ENCODE measurements around the gene UQCRC1.

UQCRC1 gene

DNA sequence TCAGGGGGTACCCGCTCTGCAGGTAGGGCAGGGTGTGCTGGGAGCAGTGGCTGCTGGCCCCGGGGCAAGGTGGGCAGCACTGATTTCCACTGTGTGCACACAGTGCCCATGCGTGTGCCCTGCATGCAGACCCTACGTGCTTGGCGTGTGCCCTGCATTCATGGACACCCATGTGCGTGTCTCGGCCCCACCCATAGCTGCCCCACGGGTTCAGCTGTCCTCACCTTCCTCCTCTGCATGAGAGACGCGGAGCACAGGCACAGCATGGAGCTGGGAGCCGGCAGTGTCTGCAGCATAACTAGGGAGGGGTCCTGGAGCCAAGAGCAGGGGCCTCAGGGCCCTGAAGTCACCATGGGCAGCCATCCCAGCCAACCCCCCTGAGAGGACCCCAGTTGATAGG, 44.3 kb downstream of the UQCRC1 start:
- Histone ChIP-seq H2AK5ac (ENCODE audit: low read length, severe bottlenecking) (peak overlapping the region; percentile 53), H3K18ac (ENCODE audit: low read depth in 1 of 2, low read length in 2 of 2) (peak overlapping the region in 1 of 2 experiments; percentile 76), H3K9me3 (ENCODE audit: control insufficient read depth, low read length) (no peaks in the 10 kb centered on the region), H2BK120ac (ENCODE audit: low read depth, low read length) (no peak overlapping the region), H2BK5ac (ENCODE audit: low read depth, low read length, poor library complexity, severe bottlenecking) (no peak overlapping the region), H2BK15ac (ENCODE audit: low read depth, poor library complexity, severe bottlenecking) (no peak overlapping the region), H3K36me3 (ENCODE audit: control insufficient read depth in 1 of 2, insufficient read depth in 2 of 2, low read depth in 1 of 2, low read length in 2 of 2) (peaks cover 0 to 72% of the 10 kb centered on the region in 2 experiments), H3K4me1 (ENCODE audit: control insufficient read depth, insufficient read depth, low read depth, low read length) (peaks cover 71% of the 10 kb centered on the region), H3K4ac (ENCODE audit: low read depth in 1 of 2, low read length in 2 of 2) (no peak overlapping the region), H2AFZ (ENCODE audit: low read depth, low read length) (no peak overlapping the region), H4K91ac (ENCODE audit: low read length) (peak overlapping the region; percentile 16), H3K9ac (ENCODE audit: low read length) (no peak overlapping the region), H3K27ac (ENCODE audit: low read length, poor library complexity, severe bottlenecking) (peak overlapping the region; percentile 92), H3K27me3 (ENCODE audit: control insufficient read depth in 1 of 2, insufficient read depth in 1 of 2, low read length in 2 of 2) (no peaks in the 10 kb centered on the region), H3K79me1 (replicated peaks; ENCODE audit: low read length, poor library complexity, severe bottlenecking) (peaks cover 16% of the 10 kb centered on the region), H4K8ac (ENCODE audit: low read length) (no peak overlapping the region), H3K14ac (ENCODE audit: low read length in 2 of 2) (no peak overlapping the region), H2BK12ac (ENCODE audit: low read length in 2 of 2) (peak overlapping the region in 1 of 2 experiments; percentile 88), H3K4me2 (ENCODE audit: low read length, poor library complexity, severe bottlenecking) (no peak overlapping the region), H3K23ac (ENCODE audit: low read length in 2 of 2) (no peak overlapping the region), H3K4me3 (ENCODE audit: insufficient read depth in 1 of 2, low read depth in 1 of 2, low read length in 2 of 2) (no peak overlapping the region)
- 98% methylated on average over 11 of the region's 11 CpGs for WGBS
- DNase-seq: no peak

DNA sequence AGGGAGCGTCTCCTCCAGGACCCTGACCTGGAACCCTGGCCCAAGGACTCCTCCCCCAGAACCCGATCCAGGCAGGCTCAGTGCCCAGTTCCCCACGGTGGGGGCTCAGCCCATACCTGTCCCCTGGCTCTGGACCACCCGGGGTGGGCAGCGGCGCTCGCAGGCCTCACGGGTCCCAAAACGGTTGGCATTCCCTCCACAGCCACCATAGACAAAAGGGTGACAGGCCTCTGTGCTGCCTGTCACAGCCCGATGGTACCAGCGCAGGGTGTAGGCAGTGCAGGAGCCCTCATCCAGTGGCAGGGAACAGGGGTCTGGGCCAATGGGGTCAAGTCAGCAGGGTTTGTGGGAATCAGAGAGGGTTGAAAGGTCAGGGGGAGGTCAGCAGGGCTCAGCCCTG, 44.8 kb downstream of the UQCRC1 start:
- H2BK15ac ChIP-seq (ENCODE audit: low read depth, poor library complexity, severe bottlenecking): peak overlapping the region; percentile 44
- H3K79me1 ChIP-seq (replicated peaks; ENCODE audit: low read length, poor library complexity, severe bottlenecking): peaks cover 12% of the 10 kb centered on the region
- no peak overlapping the region for H3K9ac ChIP-seq (ENCODE audit: low read length)
- H3K9me3 ChIP-seq (ENCODE audit: control insufficient read depth, low read length): no peaks in the 10 kb centered on the region
- H3K4me1 ChIP-seq (ENCODE audit: control insufficient read depth, insufficient read depth, low read depth, low read length): peaks cover 77% of the 10 kb centered on the region
- H3K36me3 ChIP-seq (ENCODE audit: control insufficient read depth in 1 of 2, insufficient read depth in 2 of 2, low read depth in 1 of 2, low read length in 2 of 2): peaks cover 0 to 67% of the 10 kb centered on the region in 2 experiments
- H2AK5ac ChIP-seq (ENCODE audit: low read length, severe bottlenecking): peak overlapping the region; percentile 98
- H2AFZ ChIP-seq (ENCODE audit: low read depth, low read length): no peak overlapping the region
- peak overlapping the region; percentile 67 for H2BK120ac ChIP-seq (ENCODE audit: low read depth, low read length)
- peak overlapping the region in 1 of 2 experiments; percentile 23 for H3K23ac ChIP-seq (ENCODE audit: low read length in 2 of 2)
- H4K8ac ChIP-seq (ENCODE audit: low read length): peak overlapping the region; percentile 66
- 91% methylated on average over 11 of the region's 11 CpGs for WGBS
- no peaks in the 10 kb centered on the region for H3K27me3 ChIP-seq (ENCODE audit: control insufficient read depth in 1 of 2, insufficient read depth in 1 of 2, low read length in 2 of 2)
- H2BK12ac ChIP-seq (ENCODE audit: low read length in 2 of 2): peak overlapping the region in 1 of 2 experiments; percentile 65
- no peak overlapping the region for H3K14ac ChIP-seq (ENCODE audit: low read length in 2 of 2)
- no peak overlapping the region for H3K4me2 ChIP-seq (ENCODE audit: low read length, poor library complexity, severe bottlenecking)
- H3K4me3 ChIP-seq (ENCODE audit: insufficient read depth in 1 of 2, low read depth in 1 of 2, low read length in 2 of 2): no peak overlapping the region
- DNase-seq: no peak
- peak overlapping the region; percentile 67 for H2BK5ac ChIP-seq (ENCODE audit: low read depth, low read length, poor library complexity, severe bottlenecking)
- H3K27ac ChIP-seq (ENCODE audit: low read length, poor library complexity, severe bottlenecking): peak overlapping the region; percentile 92
- H3K18ac ChIP-seq (ENCODE audit: low read depth in 1 of 2, low read length in 2 of 2): peak overlapping the region; percentile 83 to 92
- peak overlapping the region; percentile 86 for H4K91ac ChIP-seq (ENCODE audit: low read length)
- H3K4ac ChIP-seq (ENCODE audit: low read depth in 1 of 2, low read length in 2 of 2): peak overlapping the region; percentile 62 to 66

DNA sequence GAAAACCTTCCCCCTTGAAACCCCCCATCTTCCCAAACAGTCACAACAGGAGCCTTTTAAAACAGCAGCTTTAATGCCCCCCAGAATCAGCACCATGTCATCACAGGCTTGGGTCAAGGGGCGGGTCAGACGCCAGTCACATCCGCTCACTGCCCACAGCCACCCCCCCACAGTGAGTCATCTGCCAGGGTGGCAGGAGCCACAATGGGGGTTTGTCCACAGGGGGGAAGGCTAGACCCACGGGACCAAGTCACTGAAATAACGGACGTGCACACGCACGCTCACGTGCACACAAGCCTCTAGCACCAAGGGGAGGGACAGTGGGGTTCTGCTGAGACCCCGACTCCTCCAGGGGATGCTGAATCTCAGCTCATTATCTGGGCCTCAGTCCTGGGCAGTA, 45.4 kb downstream of the UQCRC1 start:
- Histone ChIP-seq H3K9ac (ENCODE audit: low read length) (no peak overlapping the region), H3K27ac (ENCODE audit: low read length, poor library complexity, severe bottlenecking) (peak overlapping the region; percentile 92), H2BK120ac (ENCODE audit: low read depth, low read length) (peak overlapping the region; percentile 67), H3K27me3 (ENCODE audit: control insufficient read depth in 1 of 2, insufficient read depth in 1 of 2, low read length in 2 of 2) (no peaks in the 10 kb centered on the region), H3K4me1 (ENCODE audit: control insufficient read depth, insufficient read depth, low read depth, low read length) (peaks cover 83% of the 10 kb centered on the region), H3K14ac (ENCODE audit: low read length in 2 of 2) (peak overlapping the region in 1 of 2 experiments; percentile 57), H4K8ac (ENCODE audit: low read length) (peak overlapping the region; percentile 86), H3K4me3 (ENCODE audit: insufficient read depth in 1 of 2, low read depth in 1 of 2, low read length in 2 of 2) (no peak overlapping the region), H3K4me2 (ENCODE audit: low read length, poor library complexity, severe bottlenecking) (no peak overlapping the region), H3K23ac (ENCODE audit: low read length in 2 of 2) (no peak overlapping the region), H2BK12ac (ENCODE audit: low read length in 2 of 2) (peak overlapping the region in 1 of 2 experiments; percentile 65), H2AFZ (ENCODE audit: low read depth, low read length) (no peak overlapping the region), H3K18ac (ENCODE audit: low read depth in 1 of 2, low read length in 2 of 2) (peak overlapping the region; percentile 83 to 92), H3K4ac (ENCODE audit: low read depth in 1 of 2, low read length in 2 of 2) (peak overlapping the region; percentile 66 to 77), H3K36me3 (ENCODE audit: control insufficient read depth in 1 of 2, insufficient read depth in 2 of 2, low read depth in 1 of 2, low read length in 2 of 2) (peaks cover 0 to 65% of the 10 kb centered on the region in 2 experiments), H2AK5ac (ENCODE audit: low read length, severe bottlenecking) (peak overlapping the region; percentile 98), H3K9me3 (ENCODE audit: control insufficient read depth, low read length) (no peaks in the 10 kb centered on the region), H2BK15ac (ENCODE audit: low read depth, poor library complexity, severe bottlenecking) (no peak overlapping the region), H4K91ac (ENCODE audit: low read length) (peak overlapping the region; percentile 34), H3K79me1 (replicated peaks; ENCODE audit: low read length, poor library complexity, severe bottlenecking) (peaks cover 9% of the 10 kb centered on the region), H2BK5ac (ENCODE audit: low read depth, low read length, poor library complexity, severe bottlenecking) (peak overlapping the region; percentile 67)
- DNase-seq: peak; percentile 81
- WGBS: 58% methylated on average over 10 of the region's 10 CpGs

DNA sequence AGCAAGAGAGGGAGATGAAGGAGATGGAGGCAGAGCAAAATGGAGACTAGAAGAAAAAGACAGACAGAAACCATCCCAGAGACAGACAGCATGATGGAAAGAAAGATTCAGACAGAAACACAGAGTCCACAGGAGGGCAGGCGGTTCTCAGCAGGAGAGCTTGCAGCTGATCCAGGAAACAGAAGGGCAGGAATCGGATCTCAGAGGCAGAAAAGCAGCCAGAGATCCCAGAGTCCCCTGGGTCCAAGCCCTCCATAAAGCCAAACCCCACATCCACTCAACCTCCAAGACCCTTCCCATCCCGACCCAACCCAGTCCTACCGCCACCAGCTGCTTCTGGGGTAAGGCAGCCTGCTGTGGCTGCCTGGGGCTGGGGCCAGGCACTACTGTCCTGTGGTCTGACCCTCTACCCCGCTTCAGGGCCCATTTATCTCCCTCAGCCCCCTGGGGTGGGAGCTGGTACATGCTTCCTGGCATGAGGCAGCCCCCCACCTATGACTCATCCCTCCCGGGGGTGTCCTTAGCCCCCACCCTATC, 46.0 kb downstream of the UQCRC1 start, which contains the start of gene UCN2:
UCN2 (minus strand) TSS at position 400 of the 537 bp plus-strand sequence. CDS start 657 bp downstream, outside the sequence.
- Histone ChIP-seq H3K18ac (ENCODE audit: low read depth in 1 of 2, low read length in 2 of 2) (peak within 1 kb of the TSS; percentile 83 to 94), H2BK120ac (ENCODE audit: low read depth, low read length) (peak within 1 kb of the TSS; percentile 67), H4K91ac (ENCODE audit: low read length) (peak within 1 kb of the TSS; percentile 94), H2BK12ac (ENCODE audit: low read length in 2 of 2) (peak within 1 kb of the TSS; percentile 56 to 65), H3K14ac (ENCODE audit: low read length in 2 of 2) (peak within 1 kb of the TSS in 1 of 2 experiments; percentile 57), H2BK5ac (ENCODE audit: low read depth, low read length, poor library complexity, severe bottlenecking) (peak within 1 kb of the TSS; percentile 67), H3K9me3 (ENCODE audit: control insufficient read depth, low read length) (no peaks in the 10 kb centered on the region), H3K27me3 (ENCODE audit: control insufficient read depth in 1 of 2, insufficient read depth in 1 of 2, low read length in 2 of 2) (no peaks in the 10 kb centered on the region), H2BK15ac (ENCODE audit: low read depth, poor library complexity, severe bottlenecking) (peak within 1 kb of the TSS; percentile 44), H3K4me3 (ENCODE audit: insufficient read depth in 1 of 2, low read depth in 1 of 2, low read length in 2 of 2) (no peak within 1 kb of the TSS), H4K8ac (ENCODE audit: low read length) (peak within 1 kb of the TSS; percentile 86), H3K36me3 (ENCODE audit: control insufficient read depth in 1 of 2, insufficient read depth in 2 of 2, low read depth in 1 of 2, low read length in 2 of 2) (peaks cover 0 to 60% of the 10 kb centered on the region in 2 experiments), H3K79me1 (replicated peaks; ENCODE audit: low read length, poor library complexity, severe bottlenecking) (peaks cover 9% of the 10 kb centered on the region), H3K4ac (ENCODE audit: low read depth in 1 of 2, low read length in 2 of 2) (peak within 1 kb of the TSS; percentile 66 to 77), H2AK5ac (ENCODE audit: low read length, severe bottlenecking) (peak within 1 kb of the TSS; percentile 98), H3K27ac (ENCODE audit: low read length, poor library complexity, severe bottlenecking) (peak within 1 kb of the TSS; percentile 92), H3K23ac (ENCODE audit: low read length in 2 of 2) (peak within 1 kb of the TSS in 1 of 2 experiments; percentile 23), H3K9ac (ENCODE audit: low read length) (no peak within 1 kb of the TSS), H3K4me1 (ENCODE audit: control insufficient read depth, insufficient read depth, low read depth, low read length) (peaks cover 87% of the 10 kb centered on the region), H2AFZ (ENCODE audit: low read depth, low read length) (peak within 1 kb of the TSS; percentile 6), H3K4me2 (ENCODE audit: low read length, poor library complexity, severe bottlenecking) (no peak within 1 kb of the TSS)
- peak; percentile 51 for DNase-seq
- WGBS: 56% methylated on average over 6 of the region's 6 CpGs

All from mesenchymal stem cell (in vitro differentiated cells and primary cell).